Mesothelial cell of epicardium (in vitro differentiated cells): ENCODE measurements around the gene NR4A1. TPM values are rescaled to one million over a fixed set of nuclear protein-coding genes. Genes with fewer than 3 reads are reported as not detected.

Experiments used
- DNase-seq, 2 experiments: peaks; one replicate each; pipeline ENCODE4 v3.0.0; 2021; ENCODE audit warnings: low spot score in 2 of 2; ENCODE audit not compliant: unreplicated experiment in 2 of 2
- H3K27ac Mint-ChIP-seq: 2 replicates; pipeline ENCODE4 v1.8.0; 2021; ENCODE audit warnings: mixed read lengths
- H3K27me3 Mint-ChIP-seq: 2 replicates; pipeline ENCODE4 v1.8.0; 2021; ENCODE audit warnings: low read depth, mixed read lengths
- H3K36me3 Mint-ChIP-seq: 2 replicates; pipeline ENCODE4 v1.8.0; 2021; ENCODE audit warnings: mixed read lengths
- H3K4me1 Mint-ChIP-seq: 2 replicates; pipeline ENCODE4 v1.8.0; 2021; ENCODE audit warnings: mixed read lengths
- H3K4me3 Mint-ChIP-seq: 2 replicates; pipeline ENCODE4 v1.8.0; 2021; ENCODE audit warnings: mild to moderate bottlenecking, moderate library complexity, mixed read lengths
- H3K9me3 Mint-ChIP-seq: 2 replicates; pipeline ENCODE4 v1.8.0; 2021; ENCODE audit warnings: mixed read lengths
- CTCF ChIP-seq: fragments of 200-600 bp; sonication (generic); IDR thresholded peaks from one replicate; pipeline ENCODE4 v1.5.0; 2021; ENCODE audit warnings: antibody characterized with exemption; ENCODE audit not compliant: unreplicated experiment
- total RNA-seq: library from RNA; stranded (reverse); gene quantifications from 3 replicates; pipeline ENCODE4 v1.2.1, GENCODE V29; 2021

Gene NR4A1
- total RNA-seq, 1 donor from 2014 or later: 141 TPM

- Mint-ChIP-seq H3K36me3 (no peaks in the 10 kb centered on the region), H3K9me3 (no peaks in the 10 kb centered on the region), H3K27me3 (peaks cover 18% of the 10 kb centered on the region), H3K4me3 (no peak overlapping the region), H3K4me1 (peaks cover 18% of the 10 kb centered on the region), H3K27ac (no peak overlapping the region)
- no peak for TF ChIP-seq CTCF
- DNase-seq: no peak
Observed at GRCh38 chr12:52046859-52047258, 4.4 kb upstream of the NR4A1 start.

- H3K27me3 Mint-ChIP-seq: peaks cover 23% of the 10 kb centered on the region
- no peak for TF ChIP-seq CTCF
- H3K36me3 Mint-ChIP-seq: no peaks in the 10 kb centered on the region
- peak overlapping the region; percentile 87 for H3K4me3 Mint-ChIP-seq
- no peaks in the 10 kb centered on the region for H3K9me3 Mint-ChIP-seq
- H3K4me1 Mint-ChIP-seq: peaks cover 22% of the 10 kb centered on the region
- no peak for DNase-seq
- peak overlapping the region; percentile 89 for H3K27ac Mint-ChIP-seq
Observed at GRCh38 chr12:52049286-52049685, 2.0 kb upstream of the NR4A1 start.

- no peak for DNase-seq
- peak overlapping the region; percentile 89 for H3K27ac Mint-ChIP-seq
- peaks cover 22% of the 10 kb centered on the region for H3K4me1 Mint-ChIP-seq
- H3K4me3 Mint-ChIP-seq: peak overlapping the region; percentile 87
- H3K9me3 Mint-ChIP-seq: no peaks in the 10 kb centered on the region
- H3K36me3 Mint-ChIP-seq: no peaks in the 10 kb centered on the region
- TF ChIP-seq CTCF: no peak
- peaks cover 23% of the 10 kb centered on the region for H3K27me3 Mint-ChIP-seq
Observed at GRCh38 chr12:52049688-52050087, 1.6 kb upstream of the NR4A1 start.

DNA sequence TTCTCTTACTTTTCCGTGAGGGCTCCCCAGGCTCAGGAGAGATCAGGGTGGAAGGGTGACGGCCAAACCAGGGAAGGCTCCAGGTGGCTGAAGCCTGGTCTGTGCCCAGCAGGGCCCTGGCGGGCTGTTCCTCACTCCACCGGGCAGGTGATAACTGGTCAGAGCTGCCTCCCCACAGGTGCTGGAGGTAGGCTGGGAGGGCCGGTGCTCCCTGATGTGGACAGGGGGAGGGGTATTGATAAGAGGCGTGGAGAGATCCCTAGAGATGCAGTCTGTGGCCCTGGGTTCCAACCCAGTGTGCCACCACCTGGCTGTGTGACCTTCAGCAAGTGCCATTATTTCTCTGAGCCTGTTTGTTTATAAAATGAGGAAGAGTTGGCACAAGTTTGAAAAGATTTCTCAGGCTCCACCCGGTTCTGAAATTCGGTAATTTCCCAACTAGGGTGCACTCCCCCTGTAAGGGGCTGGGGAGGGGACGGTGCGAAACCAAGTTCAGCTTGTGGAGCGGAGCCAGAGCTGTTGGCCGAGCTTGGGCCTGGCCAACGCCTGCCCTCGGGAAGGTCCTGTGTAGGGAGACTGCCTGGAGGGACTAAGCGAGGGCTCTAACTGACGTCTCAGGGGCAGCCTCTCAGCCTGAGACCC is 1.0 kb upstream of the NR4A1 start:
- no peak for DNase-seq
- H3K4me3 Mint-ChIP-seq: peak overlapping the region; percentile 87
- peak overlapping the region; percentile 89 for H3K27ac Mint-ChIP-seq
- H3K27me3 Mint-ChIP-seq: peaks cover 23% of the 10 kb centered on the region
- H3K9me3 Mint-ChIP-seq: no peaks in the 10 kb centered on the region
- no peaks in the 10 kb centered on the region for H3K36me3 Mint-ChIP-seq
- peaks cover 22% of the 10 kb centered on the region for H3K4me1 Mint-ChIP-seq
- TF ChIP-seq CTCF: no peak

DNA sequence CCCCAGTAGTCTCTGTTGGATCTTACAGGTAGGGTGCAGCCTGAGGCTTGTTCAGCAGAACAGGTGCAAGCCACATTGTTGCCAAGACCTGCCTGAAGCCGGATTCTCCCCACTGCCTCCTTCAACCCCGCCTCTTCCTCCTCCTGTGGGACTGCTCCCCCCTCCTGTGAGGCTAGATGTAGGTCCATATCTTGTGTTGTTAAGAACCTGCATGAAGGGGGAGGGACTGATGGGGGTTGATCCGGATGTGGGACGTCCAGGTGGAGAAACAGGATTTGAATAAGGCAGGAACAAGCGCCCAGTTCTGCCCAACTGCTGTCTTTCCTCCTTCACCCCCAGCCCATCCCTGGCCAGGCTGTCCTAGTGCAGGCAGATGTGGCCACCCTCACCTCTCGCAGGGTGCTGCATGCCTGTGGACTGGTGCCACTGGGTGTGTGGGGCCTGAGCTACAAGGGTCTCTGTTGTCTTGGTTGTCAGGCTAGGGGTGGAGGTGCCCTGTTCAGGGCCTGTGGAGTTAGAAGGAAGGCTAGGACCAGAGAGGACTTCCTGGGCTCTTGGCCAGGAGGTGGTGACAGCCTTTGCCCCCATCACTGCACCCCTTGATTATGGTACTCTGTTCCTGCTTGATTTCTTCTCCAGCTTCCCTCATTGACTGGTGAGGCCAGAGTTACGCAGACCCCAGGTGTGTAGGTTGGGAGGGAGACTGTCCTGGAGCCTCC is 1.4 kb downstream of the NR4A1 start:
- H3K4me3 Mint-ChIP-seq: peak overlapping the region; percentile 87
- peaks cover 23% of the 10 kb centered on the region for H3K27me3 Mint-ChIP-seq
- no peak for TF ChIP-seq CTCF
- no peak for DNase-seq
- peaks cover 2% of the 10 kb centered on the region for H3K36me3 Mint-ChIP-seq
- H3K9me3 Mint-ChIP-seq: no peaks in the 10 kb centered on the region
- peaks cover 22% of the 10 kb centered on the region for H3K4me1 Mint-ChIP-seq
- peak overlapping the region; percentile 97 for H3K27ac Mint-ChIP-seq
